Neuronal stem cell (in vitro differentiated cells): Measurements from ENCODE around the gene TMEM250.
A peak's percentile ranks its signal among the peaks of the same experiment; 100 is the strongest.

ENCODE experiments used
- DNase-seq: peaks from one replicate; pipeline ENCODE4 v3.0.0-alpha.2; 2013; ENCODE audit warnings: low spot score
- H2AFZ ChIP-seq: one replicate; pipeline ENCODE4 v1.6.1; 2013; ENCODE audit warnings: mild to moderate bottlenecking, low read length, inconsistent platforms
- H2AK5ac ChIP-seq: 2 replicates; pipeline ENCODE4 v1.6.1; 2013; ENCODE audit warnings: low read depth, mild to moderate bottlenecking, inconsistent platforms, low read length, moderate library complexity, mixed read lengths
- H2BK120ac ChIP-seq: 2 replicates; pipeline ENCODE4 v1.6.1; 2013; ENCODE audit warnings: low read depth, mild to moderate bottlenecking, inconsistent platforms, low read length, moderate library complexity, mixed read lengths
- H2BK12ac ChIP-seq: one replicate; pipeline ENCODE4 v1.6.1; 2013; ENCODE audit warnings: low read length, inconsistent platforms
- H2BK15ac ChIP-seq: 2 replicates; pipeline ENCODE4 v1.6.1; 2013; ENCODE audit warnings: mild to moderate bottlenecking, low read length, inconsistent platforms, mixed read lengths
- H2BK5ac ChIP-seq: one replicate; pipeline ENCODE4 v1.6.1; 2013; ENCODE audit warnings: inconsistent platforms, mild to moderate bottlenecking, low read length, moderate library complexity
- H3K14ac ChIP-seq: one replicate; pipeline ENCODE4 v1.6.1; 2013; ENCODE audit warnings: low read length, inconsistent platforms
- H3K18ac ChIP-seq: 2 replicates; pipeline ENCODE4 v1.6.1; 2013; ENCODE audit warnings: low read length, inconsistent platforms
- H3K23ac ChIP-seq: 2 replicates; pipeline ENCODE4 v1.6.1; 2013; ENCODE audit warnings: low read depth, mild to moderate bottlenecking, mixed read lengths, low read length, inconsistent platforms; ENCODE audit not compliant: poor library complexity
- H3K27ac ChIP-seq: replicated peaks from 3 replicates; pipeline ENCODE4 v1.5.1; 2013; ENCODE audit warnings: low read length, inconsistent platforms
- H3K27me3 ChIP-seq, 3 experiments: 2 replicates each; pipeline ENCODE4 v1.6.1; 2013; ENCODE audit warnings: low read length in 3 of 3, mild to moderate bottlenecking in 2 of 3, inconsistent platforms in 1 of 3, low read depth in 1 of 3, mixed read lengths in 1 of 3, moderate library complexity in 1 of 3; ENCODE audit not compliant: control insufficient read depth in 3 of 3, insufficient read depth in 3 of 3
- H3K36me3 ChIP-seq, 2 donors: replicated peaks in 1 of 2; 2 replicates each; pipeline ENCODE4 v1.6.1; 2013; ENCODE audit warnings: low read length in 2 of 2; ENCODE audit not compliant: control insufficient read depth in 2 of 2, insufficient read depth in 2 of 2
- H3K4ac ChIP-seq: 2 replicates; pipeline ENCODE4 v1.6.1; 2013; ENCODE audit warnings: inconsistent platforms, mild to moderate bottlenecking, low read length, moderate library complexity
- H3K4me1 ChIP-seq, 2 donors: 1 replicate in 1 of 2; 2 replicates in 1 of 2; pipeline ENCODE4 v1.6.1; 2013; ENCODE audit warnings: low read length in 2 of 2, low read depth in 1 of 2; ENCODE audit not compliant: control insufficient read depth in 2 of 2, insufficient read depth in 1 of 2
- H3K4me2 ChIP-seq: one replicate; pipeline ENCODE4 v1.6.1; 2013; ENCODE audit warnings: mild to moderate bottlenecking, low read length, inconsistent platforms; ENCODE audit not compliant: insufficient read depth, poor library complexity, severe bottlenecking
- H3K4me3 ChIP-seq, 2 donors: 2 replicates each; pipeline ENCODE4 v1.5.1; 2013; ENCODE audit warnings: low read length in 2 of 2, mild to moderate bottlenecking in 2 of 2, inconsistent platforms in 1 of 2, moderate library complexity in 1 of 2
- H3K79me1 ChIP-seq: one replicate; pipeline ENCODE4 v1.6.1; 2013; ENCODE audit warnings: low read depth, mild to moderate bottlenecking, inconsistent platforms, low read length, moderate library complexity
- H3K9ac ChIP-seq: one replicate; pipeline ENCODE4 v1.6.1; 2013; ENCODE audit warnings: mild to moderate bottlenecking, low read depth, low read length, inconsistent platforms; ENCODE audit not compliant: poor library complexity
- H3K9me3 ChIP-seq, 2 donors: replicated peaks in 1 of 2; 2 replicates each; pipeline versions ENCODE3 to v1.6.1; 2013; ENCODE audit warnings: low read length in 2 of 2, mild to moderate bottlenecking in 2 of 2, inconsistent platforms in 1 of 2, low read depth in 1 of 2, mixed read lengths in 1 of 2, moderate library complexity in 1 of 2; ENCODE audit not compliant: control insufficient read depth in 2 of 2, insufficient read depth in 1 of 2
- H4K8ac ChIP-seq: one replicate; pipeline ENCODE4 v1.6.1; 2013; ENCODE audit warnings: low read depth, mild to moderate bottlenecking, inconsistent platforms, low read length, moderate library complexity
- H4K91ac ChIP-seq: one replicate; pipeline ENCODE4 v1.6.1; 2013; ENCODE audit warnings: low read length, low read depth, mild to moderate bottlenecking, inconsistent platforms; ENCODE audit not compliant: poor library complexity
- WGBS, 2 donors: extraction: QIAGEN DNeasy Blood & Tissue Kit; methylation state at CpG; one replicate each; pipeline ENCODE4 v1.1.7; 2013; ENCODE audit warnings: missing lambda C conversion rate in 2 of 2, mixed read lengths in 1 of 2; ENCODE audit not compliant: insufficient read length in 2 of 2, insufficient replicate concordance in 1 of 2; ENCODE audit errors: extremely low coverage in 2 of 2; 5-methylcytosine and 5-hydroxymethylcytosine counted together

The TMEM250 gene

GRCh38 chr9:136093346-136093986 lies 25.2 kb downstream of the TMEM250 start:
- Histone ChIP-seq H3K14ac (peak overlapping the region; percentile 97), H3K4me3 (no peak overlapping the region)
- no peak for DNase-seq

GRCh38 chr9:136092741-136093140 lies 25.9 kb downstream of the TMEM250 start:
- H2AK5ac ChIP-seq, result peak overlapping the region; percentile 53
- no peak overlapping the region for H3K4me2 ChIP-seq
- H3K27me3 ChIP-seq, result peaks cover 3 to 25% (median 16%) of the 10 kb centered on the region in 3 experiments
- no peak overlapping the region for H3K23ac ChIP-seq
- H2BK120ac ChIP-seq, result no peak overlapping the region
- no CpG with 5 or more reads among the region's 9 CpGs for WGBS, 2 donors
- H3K18ac ChIP-seq, result peak overlapping the region; percentile 49
- H3K4me1 ChIP-seq, result peaks cover 12 to 22% of the 10 kb centered on the region in 2 donors
- H2AFZ ChIP-seq, result no peak overlapping the region
- no peaks in the 10 kb centered on the region for H3K9me3 ChIP-seq
- H3K9ac ChIP-seq, result no peak overlapping the region
- no peak overlapping the region for H4K8ac ChIP-seq
- H2BK5ac ChIP-seq, result no peak overlapping the region
- H4K91ac ChIP-seq, result no peak overlapping the region
- DNase-seq, result no peak
- H2BK15ac ChIP-seq, result no peak overlapping the region
- H3K4ac ChIP-seq, result no peak overlapping the region
- no peak overlapping the region for H3K14ac ChIP-seq
- H3K79me1 ChIP-seq, result peaks cover 8% of the 10 kb centered on the region
- H3K36me3 ChIP-seq, result no peaks in the 10 kb centered on the region
- H3K4me3 ChIP-seq, result peak overlapping the region in 1 of 2 donors; percentile 29
- H3K27ac ChIP-seq, result no peak overlapping the region
- H2BK12ac ChIP-seq, result peak overlapping the region; percentile 59

More at GRCh38 chr9:136093346-136093986, 25.2 kb downstream of the TMEM250 start:
- Histone ChIP-seq H3K27ac (no peak overlapping the region), H2BK120ac (peak overlapping the region; percentile 91), H3K4me2 (peak overlapping the region; percentile 89), H3K18ac (peak overlapping the region; percentile 97), H3K4me1 (peaks cover 12 to 22% of the 10 kb centered on the region in 2 donors), H2BK12ac (peak overlapping the region; percentile 90), H3K27me3 (peaks cover 3 to 25% (median 21%) of the 10 kb centered on the region in 3 experiments), H2BK15ac (peak overlapping the region; percentile 94), H3K9ac (peak overlapping the region; percentile 44), H3K79me1 (peaks cover 8% of the 10 kb centered on the region), H2AK5ac (peak overlapping the region; percentile 95), H4K8ac (no peak overlapping the region), H3K4ac (peak overlapping the region; percentile 66), H3K36me3 (no peaks in the 10 kb centered on the region), H3K9me3 (no peaks in the 10 kb centered on the region), H2AFZ (peak overlapping the region; percentile 89), H3K23ac (peak overlapping the region; percentile 65), H4K91ac (no peak overlapping the region), H2BK5ac (no peak overlapping the region)
- WGBS, 2 donors, result no CpG with 5 or more reads among the region's 16 CpGs

GRCh38 chr9:136092353-136092650 lies 26.4 kb downstream of the TMEM250 start:
- H3K4me1 ChIP-seq, result peaks cover 12 to 22% of the 10 kb centered on the region in 2 donors
- H2BK5ac ChIP-seq, result no peak overlapping the region
- no peaks in the 10 kb centered on the region for H3K36me3 ChIP-seq
- peaks cover 8% of the 10 kb centered on the region for H3K79me1 ChIP-seq
- no peak overlapping the region for H2BK120ac ChIP-seq
- no peak overlapping the region for H2BK12ac ChIP-seq
- H3K18ac ChIP-seq, result no peak overlapping the region
- H3K27me3 ChIP-seq, result peaks cover 3 to 23% (median 12%) of the 10 kb centered on the region in 3 experiments
- WGBS, 2 donors, result no CpG with 5 or more reads among the region's 10 CpGs
- no peak overlapping the region for H3K4ac ChIP-seq
- no peak for DNase-seq
- no peaks in the 10 kb centered on the region for H3K9me3 ChIP-seq
- H3K4me3 ChIP-seq, result peak overlapping the region in 1 of 2 donors; percentile 19
- no peak overlapping the region for H4K8ac ChIP-seq
- peak overlapping the region; percentile 53 for H2AK5ac ChIP-seq
- no peak overlapping the region for H3K9ac ChIP-seq
- no peak overlapping the region for H3K27ac ChIP-seq
- H3K14ac ChIP-seq, result no peak overlapping the region
- H3K23ac ChIP-seq, result no peak overlapping the region
- no peak overlapping the region for H3K4me2 ChIP-seq
- H4K91ac ChIP-seq, result no peak overlapping the region
- no peak overlapping the region for H2BK15ac ChIP-seq
- no peak overlapping the region for H2AFZ ChIP-seq

GRCh38 chr9:136091582-136092352 lies 26.9 kb downstream of the TMEM250 start:
- H3K36me3 ChIP-seq, result no peaks in the 10 kb centered on the region
- no peak overlapping the region for H4K91ac ChIP-seq
- peak overlapping the region; percentile 53 for H2BK5ac ChIP-seq
- no peak overlapping the region for H2AFZ ChIP-seq
- DNase-seq, result no peak
- WGBS, 2 donors, result no CpG with 5 or more reads among the region's 20 CpGs
- no peak overlapping the region for H3K14ac ChIP-seq
- peak overlapping the region; percentile 47 for H3K9ac ChIP-seq
- H3K4me3 ChIP-seq, result no peak overlapping the region
- H4K8ac ChIP-seq, result peak overlapping the region; percentile 65
- H2BK120ac ChIP-seq, result no peak overlapping the region
- no peak overlapping the region for H3K4me2 ChIP-seq
- no peak overlapping the region for H2BK15ac ChIP-seq
- H3K79me1 ChIP-seq, result peaks cover 8% of the 10 kb centered on the region
- no peak overlapping the region for H3K27ac ChIP-seq
- peak overlapping the region; percentile 72 for H2AK5ac ChIP-seq
- H3K4me1 ChIP-seq, result peaks cover 12 to 22% of the 10 kb centered on the region in 2 donors
- no peak overlapping the region for H2BK12ac ChIP-seq
- peaks cover 3 to 23% (median 9%) of the 10 kb centered on the region in 3 experiments for H3K27me3 ChIP-seq
- H3K18ac ChIP-seq, result peak overlapping the region; percentile 36
- H3K9me3 ChIP-seq, result no peaks in the 10 kb centered on the region
- peak overlapping the region; percentile 29 for H3K23ac ChIP-seq
- no peak overlapping the region for H3K4ac ChIP-seq
